Stimulated activated CD8-positive, alpha-beta memory T cell treated with anti-CD3 and anti-CD28 coated beads, Interleukin-7, amount 100 ng/mL, for 48 hours (primary cell): ENCODE measurements around the gene TARDBP.
"Not testable (repeated sequence)": the region's sequence is repeated elsewhere in the genome, so short reads cannot be mapped to it uniquely, and the experiment has no call there.

Source experiments
- DNase-seq, 2 donors: peaks; one replicate each; pipeline ENCODE4 v3.0.0-alpha.2; 2020; ENCODE audit warnings: low read depth in 1 of 2; ENCODE audit errors: extremely low read depth in 1 of 2

TARDBP gene

DNA sequence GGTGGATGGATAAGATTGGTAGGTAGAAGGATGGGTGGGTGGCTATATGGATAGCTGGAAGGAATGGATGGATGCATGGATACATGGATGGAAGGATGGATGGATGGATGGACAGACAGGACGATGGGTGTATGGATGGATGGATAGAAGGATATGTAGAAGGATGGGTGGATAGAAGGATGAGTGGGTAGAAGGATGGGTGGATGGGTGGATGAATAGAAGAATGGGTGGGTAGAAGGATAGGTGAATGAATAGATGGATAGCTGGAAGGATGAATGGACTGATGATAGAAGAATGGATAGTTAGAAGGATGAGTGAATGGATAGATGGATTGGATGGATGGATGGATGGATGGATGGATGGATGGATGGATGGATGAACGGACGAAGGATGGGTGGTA, 29.6 kb downstream of the TARDBP start:
- DNase-seq: no peak

DNA sequence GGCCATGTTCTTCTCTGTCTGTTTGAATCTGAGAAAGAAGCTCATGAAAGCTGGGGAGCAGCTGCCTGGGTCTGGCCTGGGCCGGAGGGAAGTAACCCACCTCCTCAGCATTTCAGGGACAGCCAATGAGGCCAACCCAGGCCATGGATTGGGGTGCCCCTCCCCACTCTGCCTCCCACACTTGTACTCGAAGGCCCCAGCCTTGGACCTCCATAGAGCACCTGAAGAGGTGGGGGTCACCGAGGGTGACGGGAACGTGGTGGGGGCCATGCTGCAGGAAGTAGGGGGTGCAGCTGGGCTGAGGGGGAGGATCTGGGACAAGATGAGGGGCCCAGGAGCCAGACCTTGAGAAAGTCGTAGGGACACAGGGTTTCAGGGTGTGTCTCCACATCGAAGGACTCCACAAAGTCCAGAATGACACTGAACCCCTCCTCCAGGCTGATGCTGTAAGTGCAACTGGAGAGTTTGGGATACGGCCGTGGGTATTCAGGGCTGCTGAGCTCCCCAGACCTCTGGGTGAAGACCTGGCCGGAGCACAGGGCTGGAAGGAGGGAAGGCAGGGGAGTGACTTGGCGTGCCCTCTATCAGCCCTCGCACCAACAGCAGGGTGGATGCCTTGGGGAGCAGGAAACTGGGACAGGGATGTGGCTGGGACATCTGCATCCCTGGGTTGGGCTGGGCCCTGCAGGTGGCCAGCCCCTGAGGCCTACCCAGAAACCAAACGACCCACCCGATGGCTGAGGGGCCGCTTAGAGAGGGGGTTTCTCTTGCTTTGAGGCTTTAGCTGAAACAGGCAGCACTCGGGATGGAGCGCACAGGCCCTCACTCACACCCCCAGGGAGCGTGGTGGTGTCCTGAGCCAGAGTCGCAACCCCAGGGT, 30.8 kb downstream of the TARDBP start:
- DNase-seq: no peak

DNA sequence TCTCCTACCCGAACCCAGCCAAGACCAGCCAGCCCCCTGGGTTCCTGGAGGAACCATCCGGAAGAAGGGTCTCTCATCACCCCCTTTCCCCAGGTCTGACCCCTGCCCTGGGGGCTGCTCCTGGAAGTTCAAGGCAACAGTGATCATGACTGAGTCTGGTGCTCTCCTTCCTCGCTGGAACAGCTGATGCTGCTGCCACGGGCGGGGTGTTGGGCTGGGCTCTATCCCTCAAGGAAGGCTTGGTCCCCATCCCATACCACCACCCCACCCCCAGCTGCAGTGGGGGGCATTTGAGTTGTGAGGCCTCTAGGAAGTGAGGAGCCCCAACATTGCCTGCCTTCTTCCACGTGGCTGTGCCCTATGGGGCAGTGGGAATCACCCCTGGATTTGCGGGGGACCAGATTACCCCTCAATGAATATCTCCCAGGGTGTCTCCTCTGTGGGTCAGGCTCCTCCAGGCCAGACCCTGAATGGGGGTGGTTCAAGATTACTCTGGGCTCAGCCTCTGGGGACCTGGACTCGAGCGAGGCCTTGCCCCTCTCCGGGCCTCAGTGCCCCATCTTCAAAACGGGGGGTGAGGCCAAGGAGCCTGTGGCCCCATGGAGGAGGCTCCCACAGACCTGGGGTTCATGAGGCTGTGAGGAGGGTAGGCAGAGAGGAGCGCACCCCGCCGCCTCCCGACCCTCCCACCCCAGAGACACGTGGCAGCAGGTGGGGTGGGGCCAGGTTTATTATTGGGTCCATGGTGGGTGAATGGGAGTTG, 31.8 kb downstream of the TARDBP start:
- no peak for DNase-seq

DNA sequence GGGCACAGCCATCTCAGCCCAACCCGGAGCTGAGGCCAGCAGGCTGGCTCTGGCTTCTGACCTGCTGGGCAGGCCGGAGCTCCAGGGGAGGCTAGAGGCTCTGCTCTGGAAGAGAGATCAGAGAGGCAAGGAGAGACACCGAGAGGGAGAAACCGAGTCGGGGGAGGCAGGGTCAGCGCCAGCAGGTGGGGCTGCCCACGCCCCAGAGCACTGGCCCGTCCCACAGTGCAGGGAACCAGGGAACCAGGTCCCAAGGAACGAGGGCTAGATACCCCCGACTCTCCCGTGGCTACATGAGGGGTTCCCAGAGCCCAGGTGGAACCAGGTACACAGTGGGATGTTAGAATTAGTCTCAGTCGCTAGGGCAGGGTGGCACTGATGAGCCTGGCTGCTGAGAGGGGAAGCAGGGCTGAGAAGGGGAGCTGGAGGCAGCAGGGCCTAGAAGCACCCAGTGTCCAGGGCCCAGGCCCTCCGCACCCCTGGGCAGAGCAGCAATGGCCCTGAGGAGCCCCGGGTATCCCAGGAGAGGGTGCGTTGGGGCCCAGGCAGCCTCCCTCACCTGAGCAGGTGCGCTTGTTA, 32.5 kb downstream of the TARDBP start:
- DNase-seq: no peak

- DNase-seq: no peak
Observed at GRCh38 chr1:11045428-11046269, 33.2 kb downstream of the TARDBP start.

DNA sequence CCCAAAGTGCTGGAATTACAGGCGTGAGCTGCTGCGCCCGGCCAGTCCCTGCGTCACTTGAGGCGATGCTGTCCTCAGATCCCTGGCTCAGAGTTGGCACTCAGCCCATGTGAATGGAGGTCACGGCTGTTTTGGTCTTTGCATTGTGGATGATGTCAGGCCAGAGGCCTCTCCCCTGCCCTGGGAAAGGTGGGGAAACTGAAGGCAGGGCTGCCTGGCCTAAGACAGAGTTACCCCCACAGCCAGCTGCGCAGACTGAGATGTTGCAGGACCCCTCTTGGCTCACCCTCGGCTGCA, 33.8 kb downstream of the TARDBP start:
- no peak for DNase-seq

DNA sequence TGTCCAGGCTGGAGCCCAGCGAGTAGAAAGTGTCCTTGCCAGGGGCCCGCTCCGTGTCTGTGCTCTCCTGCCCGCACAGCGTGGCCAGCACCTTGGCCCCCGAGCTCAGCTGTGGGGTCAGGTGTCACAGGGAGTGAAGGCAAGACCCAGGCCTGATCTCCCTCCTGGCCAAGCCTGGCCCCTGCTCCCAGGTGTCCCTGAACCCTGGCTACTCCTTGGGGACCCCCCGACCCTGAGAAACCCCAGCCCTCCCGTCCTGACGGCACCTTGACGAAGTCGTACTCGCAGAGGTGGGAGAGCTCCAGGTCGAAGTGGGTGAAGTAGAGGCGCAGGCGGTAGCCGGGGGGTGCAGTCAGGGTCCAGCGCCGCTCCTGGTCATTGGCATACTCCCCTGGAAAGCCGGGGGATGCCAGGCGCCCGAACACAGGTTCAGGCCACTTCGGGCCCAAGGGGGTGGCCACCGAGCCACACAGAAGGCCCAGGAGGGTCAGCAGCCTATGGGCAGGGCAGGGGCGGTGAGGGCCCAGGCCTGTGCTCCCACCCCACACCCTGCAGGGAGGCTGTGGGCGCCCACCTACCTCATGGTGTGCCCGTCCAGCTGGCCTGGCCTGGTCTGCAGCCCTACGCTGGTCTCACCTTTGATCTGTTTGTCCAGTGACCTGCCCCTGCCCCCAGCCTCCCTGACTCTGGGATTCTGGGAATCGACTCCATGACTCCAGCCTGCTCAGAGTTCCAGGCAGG, 34.3 kb downstream of the TARDBP start, which contains the start of gene MASP2:
MASP2 (minus strand) TSS at position 615 of the 741 bp plus-strand sequence; CDS start at position 583, 32 bp downstream.
- no peak for DNase-seq

DNA sequence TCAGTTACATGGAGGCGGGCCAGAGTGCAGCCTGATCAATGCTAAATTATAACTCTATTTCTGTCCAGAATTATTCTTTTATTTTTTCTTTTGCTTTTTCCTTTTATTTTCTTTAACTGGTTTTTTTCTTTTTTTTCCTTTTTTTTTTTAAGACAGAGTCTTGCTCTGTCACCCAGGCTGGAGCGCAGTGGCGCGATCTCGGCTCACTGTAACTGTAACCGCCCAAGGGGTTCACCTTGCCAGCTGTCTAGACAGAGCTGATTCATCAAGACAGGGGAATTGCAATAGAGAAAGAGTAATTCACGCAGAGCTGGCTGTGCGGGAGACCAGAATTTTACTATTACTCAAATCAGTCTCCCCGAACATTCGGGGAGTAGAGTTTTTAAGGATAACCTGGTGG, 38.7 kb downstream of the TARDBP start:
- DNase-seq: not testable (repeated sequence)

- DNase-seq: no peak
Observed at GRCh38 chr1:11051781-11052511, 39.5 kb downstream of the TARDBP start.

GRCh38 chr1:11052839-11053757, 40.6 kb downstream of the TARDBP start:
- no peak for DNase-seq

- no peak for DNase-seq
Observed at GRCh38 chr1:11053758-11054137, 41.3 kb downstream of the TARDBP start.

- DNase-seq: no peak
Observed at GRCh38 chr1:11054181-11054580, 41.7 kb downstream of the TARDBP start.

DNA sequence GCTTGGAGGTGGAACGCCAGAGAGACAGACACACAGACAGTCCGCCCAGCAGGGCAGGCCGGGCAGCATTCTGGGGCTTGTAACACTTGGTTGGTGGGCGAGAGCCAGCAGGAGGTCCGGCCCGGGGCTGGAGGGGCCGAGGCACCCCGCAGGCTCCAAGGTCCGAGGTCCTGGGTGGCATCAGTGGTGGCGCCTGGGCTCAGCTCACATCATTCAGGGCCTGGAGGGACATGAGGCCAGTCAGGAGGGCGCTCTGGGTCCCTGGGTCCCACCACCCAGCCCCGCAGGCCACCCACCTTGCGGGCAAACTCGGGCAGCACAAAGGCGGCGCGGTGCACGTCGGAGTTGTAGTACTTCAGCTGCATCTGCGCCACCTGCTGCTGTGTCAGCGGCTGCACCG, 42.2 kb downstream of the TARDBP start:
- DNase-seq: no peak

GRCh38 chr1:11055676-11056075, 43.2 kb downstream of the TARDBP start:
- no peak for DNase-seq

DNA sequence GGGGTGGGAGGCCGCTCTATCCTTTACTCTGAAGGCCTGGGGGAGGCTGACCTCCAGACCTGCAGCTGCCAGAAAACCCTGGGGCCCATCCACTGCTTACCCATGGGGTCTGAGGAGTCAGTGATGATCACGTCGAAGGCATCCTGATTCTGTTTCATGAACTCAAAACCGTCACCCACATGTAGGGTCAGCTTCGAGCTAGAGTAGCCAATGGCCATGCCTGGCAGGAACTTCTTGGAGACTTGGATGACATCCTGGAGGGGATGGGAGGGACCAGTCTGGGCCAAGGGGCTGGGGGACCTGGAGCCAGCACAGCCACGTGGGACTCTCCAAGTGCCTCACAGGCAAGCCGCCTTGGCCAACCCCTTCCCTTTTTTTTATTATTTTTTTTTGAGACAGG, 44.0 kb downstream of the TARDBP start:
- DNase-seq: no peak

- no peak for DNase-seq
Observed at GRCh38 chr1:11057477-11057876, 45.0 kb downstream of the TARDBP start.

DNA sequence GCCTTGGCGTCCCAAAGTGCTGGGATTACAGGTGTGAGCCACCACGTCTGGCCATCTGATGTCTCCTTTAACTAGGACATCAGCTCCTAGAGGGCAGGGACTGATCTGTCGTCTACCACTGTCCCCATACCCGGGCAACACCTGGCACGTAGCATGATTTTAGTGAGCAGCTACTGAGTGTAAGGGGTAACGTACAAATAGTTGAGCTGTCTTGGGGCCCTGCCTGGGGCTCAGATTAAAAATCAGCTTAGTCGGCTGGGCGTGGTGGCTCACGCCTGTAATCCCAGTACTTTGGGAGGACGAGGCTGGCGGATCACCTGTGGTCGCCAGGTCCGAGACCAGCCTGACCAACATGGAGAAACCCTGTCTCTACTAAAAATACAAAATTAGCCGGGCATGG, 45.6 kb downstream of the TARDBP start:
- no peak for DNase-seq

DNA sequence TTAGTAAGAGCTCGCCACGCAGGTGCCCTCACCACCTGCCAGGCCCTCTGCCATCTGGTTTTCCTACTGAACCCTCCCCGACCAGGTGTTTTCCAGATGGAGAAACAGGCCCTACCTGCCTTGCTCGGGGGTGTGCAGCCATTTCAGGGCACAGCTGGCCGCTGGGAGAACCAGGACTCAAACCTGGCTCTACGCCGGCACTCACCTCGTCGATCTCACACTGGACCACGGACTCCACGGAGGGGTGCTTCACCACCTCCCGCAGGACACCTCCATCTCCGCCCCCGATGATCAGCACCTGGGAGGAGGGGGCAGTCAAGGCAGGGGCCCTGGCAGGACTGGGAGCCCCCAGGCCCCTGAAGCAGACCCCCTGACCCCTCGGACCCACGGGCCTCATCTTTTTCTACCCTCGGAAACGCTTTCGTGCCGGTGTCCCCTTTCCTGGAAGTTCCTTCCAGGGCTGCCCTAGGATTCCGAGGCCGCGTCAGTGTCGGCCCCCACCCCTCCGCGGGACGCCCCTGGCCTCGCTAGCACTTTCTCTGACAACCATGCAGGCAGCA, 46.2 kb downstream of the TARDBP start:
- DNase-seq: no peak
